Neural crest cell (in vitro differentiated cells): ENCODE measurements around the gene COL21A1. TPM values are rescaled to one million over a fixed set of nuclear protein-coding genes. Genes with fewer than 3 reads are reported as not detected.

ENCODE experiments used
- DNase-seq: peaks from one replicate; pipeline ENCODE4 v3.0.0; 2021; ENCODE audit warnings: low read depth, mixed read lengths, low spot score
- H3K27ac Mint-ChIP-seq: one replicate; pipeline ENCODE4 v1.8.0; 2021; ENCODE audit warnings: mild to moderate bottlenecking, mixed read lengths; ENCODE audit not compliant: unreplicated experiment
- H3K27me3 Mint-ChIP-seq: 2 replicates; pipeline ENCODE4 v1.8.0; 2021; ENCODE audit warnings: low read depth, mild to moderate bottlenecking, mixed read lengths
- H3K36me3 Mint-ChIP-seq: 2 replicates; pipeline ENCODE4 v1.8.0; 2021; ENCODE audit warnings: low read depth, mild to moderate bottlenecking, mixed read lengths
- H3K4me1 Mint-ChIP-seq: 2 replicates; pipeline ENCODE4 v1.8.0; 2021; ENCODE audit warnings: mixed read lengths
- H3K4me3 Mint-ChIP-seq: one replicate; pipeline ENCODE4 v1.8.0; 2021; ENCODE audit warnings: mild to moderate bottlenecking, mixed read lengths
- H3K9me3 Mint-ChIP-seq: 2 replicates; pipeline ENCODE4 v1.8.0; 2021; ENCODE audit warnings: mixed read lengths
- CTCF ChIP-seq: fragments of 200-600 bp; sonication (generic); conservative IDR thresholded peaks from 2 replicates; pipeline ENCODE4 v1.5.0; 2021; ENCODE audit warnings: antibody characterized with exemption, mild to moderate bottlenecking
- total RNA-seq: library from RNA; stranded (reverse); gene quantifications from 2 replicates; pipeline ENCODE4 v1.2.1, GENCODE V29; 2021

COL21A1 gene
- total RNA-seq, 1 donor from 2014 or later = not detected

- Mint-ChIP-seq H3K4me1 (no peaks in the 10 kb centered on the region), H3K4me3 (no peak overlapping the region), H3K27me3 (no peaks in the 10 kb centered on the region), H3K9me3 (peaks cover 2% of the 10 kb centered on the region), H3K36me3 (no peaks in the 10 kb centered on the region), H3K27ac (peak overlapping the region; percentile 64)
- no peak for TF ChIP-seq CTCF
- DNase-seq = no peak
Observed at GRCh38 chr6:56027865-56028264, 219.5 kb downstream of the COL21A1 start.

GRCh38 chr6:56026455-56027180 is 220.8 kb downstream of the COL21A1 start:
- Mint-ChIP-seq H3K9me3 (peaks cover 2% of the 10 kb centered on the region), H3K36me3 (no peaks in the 10 kb centered on the region), H3K27me3 (no peaks in the 10 kb centered on the region), H3K4me3 (no peak overlapping the region), H3K4me1 (peaks cover 5% of the 10 kb centered on the region), H3K27ac (no peak overlapping the region)
- no peak for DNase-seq
- TF ChIP-seq CTCF = no peak

GRCh38 chr6:56025795-56026194 is 221.6 kb downstream of the COL21A1 start:
- no peak for DNase-seq
- peaks cover 2% of the 10 kb centered on the region for H3K9me3 Mint-ChIP-seq
- no peak overlapping the region for H3K4me3 Mint-ChIP-seq
- peaks cover 5% of the 10 kb centered on the region for H3K4me1 Mint-ChIP-seq
- TF ChIP-seq CTCF = no peak
- H3K27me3 Mint-ChIP-seq = no peaks in the 10 kb centered on the region
- H3K27ac Mint-ChIP-seq = no peak overlapping the region
- no peaks in the 10 kb centered on the region for H3K36me3 Mint-ChIP-seq

GRCh38 chr6:56024931-56025330 is 222.4 kb downstream of the COL21A1 start:
- Mint-ChIP-seq H3K4me3 (no peak overlapping the region), H3K36me3 (no peaks in the 10 kb centered on the region), H3K27me3 (no peaks in the 10 kb centered on the region), H3K4me1 (peaks cover 5% of the 10 kb centered on the region), H3K9me3 (peaks cover 2% of the 10 kb centered on the region), H3K27ac (no peak overlapping the region)
- DNase-seq = no peak
- no peak for TF ChIP-seq CTCF

- Mint-ChIP-seq H3K36me3 (no peaks in the 10 kb centered on the region), H3K4me1 (peaks cover 5% of the 10 kb centered on the region), H3K27ac (no peak overlapping the region), H3K4me3 (no peak overlapping the region), H3K27me3 (no peaks in the 10 kb centered on the region), H3K9me3 (no peaks in the 10 kb centered on the region)
- TF ChIP-seq CTCF = no peak
- no peak for DNase-seq
Observed at GRCh38 chr6:56023829-56024228, 223.6 kb downstream of the COL21A1 start.
